Measurements from ENCODE around the gene CTXN1. TPM values are rescaled to one million over a fixed set of nuclear protein-coding genes. Genes with fewer than 3 reads are reported as not detected.

The CTXN1 gene
- total RNA-seq, 1 experiment from 2014 or later: 5.2 TPM

DNA sequence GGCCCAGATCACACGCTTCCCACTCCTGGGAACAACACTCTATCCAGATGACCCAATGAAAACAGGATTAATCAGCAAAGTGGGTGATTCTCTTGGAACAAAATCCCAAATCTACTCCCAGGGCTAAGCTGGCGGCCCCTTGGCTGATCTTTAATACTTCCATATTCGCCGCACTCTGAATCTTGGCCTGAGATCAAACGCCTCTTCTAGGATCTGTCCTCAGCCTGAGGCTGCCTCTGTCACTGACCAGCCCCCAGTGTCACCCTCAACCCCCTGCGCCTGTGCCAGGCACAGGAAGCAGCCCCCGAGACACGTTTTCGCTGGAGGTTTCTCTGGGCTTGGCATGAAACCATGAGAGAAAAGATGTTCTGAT, 2.4 kb upstream of the CTXN1 start:
- intact Hi-C loops (cut with micrococcal nuclease): no loop called here
- POLR2A ChIA-PET: interaction anchor here (0.6 to 5.2 kb wide), 14 partner anchors 8 to 393 kb away, joined by 3 to 56 read pairs (median 4); partner anchors contain the start of genes LRRC8E, MAP2K7, NDUFA7 and PET100
- Mint-ChIP-seq H3K9me3 (ENCODE audit: unreplicated experiment) (no peaks in the 10 kb centered on the region), H3K27me3 (ENCODE audit: insufficient read depth, unreplicated experiment) (no peaks in the 10 kb centered on the region), H3K27ac (ENCODE audit: low read depth, unreplicated experiment) (peak overlapping the region; percentile 93), H3K36me3 (ENCODE audit: insufficient read depth, unreplicated experiment) (peaks cover 61% of the 10 kb centered on the region), H3K4me1 (ENCODE audit: insufficient read depth, unreplicated experiment) (peaks cover 13% of the 10 kb centered on the region), H3K4me3 (ENCODE audit: unreplicated experiment) (peak overlapping the region; percentile 62)
- DNase-seq (ENCODE audit: unreplicated experiment): no peak
- TF ChIP-seq, protein P1, sequence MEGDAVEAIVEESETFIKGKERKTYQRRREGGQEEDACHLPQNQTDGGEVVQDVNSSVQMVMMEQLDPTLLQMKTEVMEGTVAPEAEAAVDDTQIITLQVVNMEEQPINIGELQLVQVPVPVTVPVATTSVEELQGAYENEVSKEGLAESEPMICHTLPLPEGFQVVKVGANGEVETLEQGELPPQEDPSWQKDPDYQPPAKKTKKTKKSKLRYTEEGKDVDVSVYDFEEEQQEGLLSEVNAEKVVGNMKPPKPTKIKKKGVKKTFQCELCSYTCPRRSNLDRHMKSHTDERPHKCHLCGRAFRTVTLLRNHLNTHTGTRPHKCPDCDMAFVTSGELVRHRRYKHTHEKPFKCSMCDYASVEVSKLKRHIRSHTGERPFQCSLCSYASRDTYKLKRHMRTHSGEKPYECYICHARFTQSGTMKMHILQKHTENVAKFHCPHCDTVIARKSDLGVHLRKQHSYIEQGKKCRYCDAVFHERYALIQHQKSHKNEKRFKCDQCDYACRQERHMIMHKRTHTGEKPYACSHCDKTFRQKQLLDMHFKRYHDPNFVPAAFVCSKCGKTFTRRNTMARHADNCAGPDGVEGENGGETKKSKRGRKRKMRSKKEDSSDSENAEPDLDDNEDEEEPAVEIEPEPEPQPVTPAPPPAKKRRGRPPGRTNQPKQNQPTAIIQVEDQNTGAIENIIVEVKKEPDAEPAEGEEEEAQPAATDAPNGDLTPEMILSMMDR (IDR thresholded peaks at IDR 0.05; ENCODE audit: unreplicated experiment): no peak
- no TSS peak for BruUV-seq (replicated peaks)
- CTCF ChIA-PET: interaction anchor here (0.6 to 2.2 kb wide), 10 partner anchors 8 to 592 kb away, joined by 3 to 14 read pairs (median 4); partner anchors contain the start of genes SNAPC2 and TIMM44

GRCh38 chr19:7927605-7928333, 1.8 kb upstream of the CTXN1 start:
- H3K4me3 Mint-ChIP-seq (ENCODE audit: unreplicated experiment): peak overlapping the region; percentile 62

DNA sequence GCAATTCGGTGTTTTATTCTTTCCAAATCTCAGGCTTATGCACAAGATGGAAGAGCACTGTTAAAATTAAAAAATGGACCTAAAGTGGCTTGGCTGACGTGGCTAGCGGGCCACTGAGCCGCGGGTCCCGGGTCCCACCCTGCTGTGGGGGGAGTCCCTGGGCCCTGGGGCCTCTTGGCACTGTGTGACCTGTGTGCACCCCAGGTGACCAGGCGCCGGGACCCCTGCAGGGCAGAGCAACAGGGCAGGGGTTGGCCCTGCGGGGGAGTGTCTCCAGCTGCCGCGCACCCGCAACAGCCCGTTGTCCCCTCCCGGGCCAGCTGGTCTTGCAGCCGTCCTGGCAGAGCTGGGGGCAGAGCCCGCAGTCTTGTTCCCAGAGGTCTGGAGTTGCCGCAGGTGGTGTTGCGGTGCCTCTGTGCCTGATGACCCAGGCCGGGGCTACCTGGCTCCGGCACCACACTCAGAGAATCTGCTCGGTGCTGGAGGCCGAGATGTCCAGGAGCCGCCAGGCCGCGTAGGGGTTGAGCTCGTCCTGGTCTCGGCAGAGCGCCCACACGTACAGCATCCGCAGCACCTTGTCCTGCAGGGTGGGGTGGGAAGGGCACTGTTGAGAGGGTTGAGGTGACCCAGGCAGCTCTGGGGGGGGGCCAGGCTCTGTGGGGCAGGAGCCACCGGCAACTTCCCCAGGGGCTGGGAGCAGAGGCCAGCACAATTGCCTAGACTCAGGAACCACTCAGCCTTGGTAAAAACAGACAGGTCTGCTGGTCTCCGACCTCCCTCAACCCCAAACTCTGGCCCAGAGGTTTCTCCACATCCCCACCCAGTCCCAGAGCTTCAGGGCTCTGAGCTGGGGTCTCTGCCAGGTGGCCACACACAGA, 1.0 kb upstream of the CTXN1 start:
- intact Hi-C loops (cut with micrococcal nuclease): no loop called here
- no peaks in the 10 kb centered on the region for H3K9me3 Mint-ChIP-seq (ENCODE audit: unreplicated experiment)
- ChIA-PET POLR2A (interaction anchor here (1.1 to 5.2 kb wide), 2 partner anchors 16 to 57 kb away, joined by 3 to 56 read pairs; partner anchors contain the start of gene TIMM44), CTCF (interaction anchor here (0.5 to 1.7 kb wide), 5 partner anchors 27 to 246 kb away, joined by 3 to 4 read pairs (median 3); partner anchors contain the start of gene TRAPPC5)
- H3K4me1 Mint-ChIP-seq (ENCODE audit: insufficient read depth, unreplicated experiment): peaks cover 17% of the 10 kb centered on the region
- TF ChIP-seq, protein P1 (IDR thresholded peaks at IDR 0.05; ENCODE audit: unreplicated experiment): no peak
- H3K36me3 Mint-ChIP-seq (ENCODE audit: insufficient read depth, unreplicated experiment): peaks cover 63% of the 10 kb centered on the region
- H3K4me3 Mint-ChIP-seq (ENCODE audit: unreplicated experiment): peak overlapping the region; percentile 52
- TSS peak; percentile 53 for BruUV-seq (replicated peaks)
- DNase-seq (ENCODE audit: unreplicated experiment): no peak
- H3K27me3 Mint-ChIP-seq (ENCODE audit: insufficient read depth, unreplicated experiment): no peaks in the 10 kb centered on the region
- H3K27ac Mint-ChIP-seq (ENCODE audit: low read depth, unreplicated experiment): no peak overlapping the region

More at GRCh38 chr19:7927605-7928333, 1.8 kb upstream of the CTXN1 start:
- peak overlapping the region; percentile 93 for H3K27ac Mint-ChIP-seq (ENCODE audit: low read depth, unreplicated experiment)
- ChIA-PET CTCF (interaction anchor here (0.6 to 2.0 kb wide), 6 partner anchors 8 to 324 kb away, joined by 3 to 14 read pairs (median 4); partner anchors contain the start of genes SNAPC2, TIMM44 and TRAPPC5), POLR2A (interaction anchor here (0.7 to 5.2 kb wide), 7 partner anchors 11 to 361 kb away, joined by 3 to 56 read pairs (median 4); partner anchors contain the start of gene TIMM44)
- DNase-seq (ENCODE audit: unreplicated experiment): no peak
- H3K4me1 Mint-ChIP-seq (ENCODE audit: insufficient read depth, unreplicated experiment): peaks cover 13% of the 10 kb centered on the region
- no peaks in the 10 kb centered on the region for H3K27me3 Mint-ChIP-seq (ENCODE audit: insufficient read depth, unreplicated experiment)
- BruUV-seq (replicated peaks): no TSS peak
- H3K9me3 Mint-ChIP-seq (ENCODE audit: unreplicated experiment): no peaks in the 10 kb centered on the region
- peaks cover 65% of the 10 kb centered on the region for H3K36me3 Mint-ChIP-seq (ENCODE audit: insufficient read depth, unreplicated experiment)
- TF ChIP-seq, protein P1 (IDR thresholded peaks at IDR 0.05; ENCODE audit: unreplicated experiment): no peak
- intact Hi-C loops (cut with micrococcal nuclease): no loop called here

Measured in MCF 10A (cell line).